IPS-NIHi7 (cell line): ENCODE measurements around the gene ERBIN.
"Not testable (repeated sequence)": the region's sequence is repeated elsewhere in the genome, so short reads cannot be mapped to it uniquely, and the experiment has no call there.

ENCODE experiments used
- DNase-seq: peaks from one replicate; pipeline ENCODE4 v3.0.0; 2012; ENCODE audit warnings: mixed read lengths; ENCODE audit errors: extremely low spot score

The ERBIN gene

DNA sequence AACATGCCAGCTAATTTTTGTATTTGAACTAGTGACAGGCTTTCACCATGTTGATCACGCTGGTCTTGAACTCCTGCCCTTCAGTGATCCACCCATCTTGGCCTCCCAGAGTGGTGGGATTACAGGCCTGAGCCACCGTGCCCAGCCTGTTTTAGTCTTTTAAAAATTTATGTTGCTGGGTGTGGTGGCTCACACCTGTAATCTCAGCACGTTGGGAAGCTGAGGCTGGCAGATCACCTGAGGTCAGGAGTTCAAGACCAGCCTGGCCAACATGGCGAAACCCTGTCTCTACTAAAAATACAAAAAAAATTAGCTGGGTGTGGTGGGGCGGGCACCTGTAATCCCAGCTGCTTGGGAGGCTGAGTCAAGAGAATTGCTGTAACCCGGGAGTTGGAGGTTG, 10.7 kb upstream of the ERBIN start:
- not testable (repeated sequence) for DNase-seq

DNA sequence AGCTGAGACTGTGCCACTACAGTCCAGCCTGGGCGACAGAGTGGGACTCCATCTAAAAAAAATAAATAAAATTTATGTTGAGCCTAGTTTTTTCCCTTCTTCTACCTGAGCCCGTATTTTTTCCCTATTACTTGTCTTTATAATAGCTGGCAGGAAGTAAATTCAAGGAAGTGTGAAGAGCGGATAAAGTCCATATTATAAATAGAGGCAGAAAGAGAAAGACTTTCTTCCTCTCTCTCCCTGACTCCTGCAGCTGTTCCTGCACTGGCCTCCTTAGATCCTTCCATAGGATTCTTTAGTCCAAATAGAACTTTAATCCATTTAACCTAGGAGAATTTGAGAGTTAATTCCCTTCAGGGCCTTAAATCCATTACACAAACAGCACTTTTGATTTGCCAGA, 10.3 kb upstream of the ERBIN start:
- DNase-seq, result no peak

DNA sequence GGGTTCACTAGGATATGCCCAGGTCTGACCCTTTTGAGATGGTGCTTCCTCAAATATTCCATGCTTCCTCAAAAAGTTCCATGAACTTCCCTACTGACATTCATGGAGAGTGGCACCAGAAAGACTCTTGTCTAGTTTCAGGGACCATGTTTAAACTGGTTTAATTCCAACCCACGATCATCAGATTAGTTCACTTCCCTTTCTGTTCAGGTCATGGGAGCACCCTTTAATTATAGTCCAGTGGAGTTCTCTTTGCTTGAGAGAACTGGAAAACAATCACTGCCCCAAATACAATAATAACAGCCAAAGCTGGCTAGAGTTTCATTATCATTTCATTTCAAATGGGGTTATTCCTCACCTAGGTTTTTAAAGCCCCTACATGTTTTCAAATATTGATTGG, 9.7 kb upstream of the ERBIN start:
- no peak for DNase-seq

DNA sequence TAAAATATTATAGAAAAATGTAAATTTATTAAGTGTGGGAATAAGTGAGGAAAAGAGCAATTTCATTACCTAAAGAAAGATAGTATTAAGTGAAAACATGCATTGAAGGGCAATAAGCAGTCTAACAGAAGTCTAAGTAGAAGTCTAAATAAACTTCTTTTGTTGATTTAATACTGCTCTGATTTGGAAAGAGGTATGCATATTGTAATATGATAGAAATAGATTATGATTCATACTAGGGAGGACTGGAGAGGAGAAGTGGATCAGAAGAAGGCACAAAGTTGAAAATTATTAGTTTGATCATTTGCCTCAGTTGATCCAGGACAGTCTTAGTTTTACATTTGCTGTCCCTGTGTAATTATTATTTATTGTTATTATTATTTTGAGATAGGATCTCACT, 6.6 kb upstream of the ERBIN start:
- no peak for DNase-seq

DNA sequence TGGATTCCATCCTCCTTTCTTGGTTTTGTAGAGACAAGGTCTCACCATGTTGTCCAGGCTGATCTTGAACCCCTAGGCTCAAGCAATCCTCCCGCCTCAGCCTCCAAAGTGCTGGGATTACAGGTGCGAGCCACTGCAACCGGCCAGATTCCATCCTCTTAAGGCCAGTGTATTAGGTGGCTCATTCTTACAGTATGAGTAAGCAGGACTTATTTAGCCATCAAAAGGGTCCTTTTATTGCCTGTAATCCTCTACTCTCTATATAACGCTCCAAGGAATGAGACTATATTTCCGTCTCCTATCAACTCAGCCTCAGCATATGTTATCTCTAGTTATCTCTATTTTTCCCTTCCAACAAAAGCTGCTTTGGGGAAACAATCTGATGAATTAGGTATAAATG, 3.0 kb upstream of the ERBIN start:
- no peak for DNase-seq

DNA sequence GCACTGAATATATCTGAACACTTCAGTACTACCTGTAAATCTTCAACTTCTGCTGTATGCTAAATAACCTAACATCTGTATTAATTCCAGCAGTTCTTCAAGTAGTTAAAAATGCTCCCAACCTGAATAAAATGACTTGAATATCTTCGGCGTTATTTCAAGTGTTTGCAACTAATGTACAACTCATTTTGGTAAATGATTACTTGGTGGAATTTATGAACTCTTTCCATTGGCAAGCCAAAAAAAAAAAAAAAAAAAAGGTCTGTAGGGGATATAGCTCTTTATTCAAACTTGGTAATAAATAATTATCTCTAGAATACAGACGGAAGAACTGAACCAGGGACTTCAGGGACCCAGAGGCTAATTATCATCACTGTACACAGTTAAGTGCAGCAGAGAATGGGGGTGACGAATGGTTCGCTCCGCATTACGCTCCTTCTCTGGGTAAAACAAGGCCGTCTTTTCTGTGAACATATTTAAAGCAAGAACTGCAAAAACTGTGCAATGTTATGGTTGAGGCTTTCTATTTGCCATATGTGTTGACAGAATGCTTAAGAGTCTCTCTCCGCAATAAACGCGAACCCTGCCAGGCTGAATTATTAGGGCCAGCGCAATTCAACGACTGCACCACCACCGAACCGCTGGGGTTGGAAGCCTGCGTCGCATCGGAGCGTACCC, 1.9 kb upstream of the ERBIN start:
- DNase-seq, result no peak

DNA sequence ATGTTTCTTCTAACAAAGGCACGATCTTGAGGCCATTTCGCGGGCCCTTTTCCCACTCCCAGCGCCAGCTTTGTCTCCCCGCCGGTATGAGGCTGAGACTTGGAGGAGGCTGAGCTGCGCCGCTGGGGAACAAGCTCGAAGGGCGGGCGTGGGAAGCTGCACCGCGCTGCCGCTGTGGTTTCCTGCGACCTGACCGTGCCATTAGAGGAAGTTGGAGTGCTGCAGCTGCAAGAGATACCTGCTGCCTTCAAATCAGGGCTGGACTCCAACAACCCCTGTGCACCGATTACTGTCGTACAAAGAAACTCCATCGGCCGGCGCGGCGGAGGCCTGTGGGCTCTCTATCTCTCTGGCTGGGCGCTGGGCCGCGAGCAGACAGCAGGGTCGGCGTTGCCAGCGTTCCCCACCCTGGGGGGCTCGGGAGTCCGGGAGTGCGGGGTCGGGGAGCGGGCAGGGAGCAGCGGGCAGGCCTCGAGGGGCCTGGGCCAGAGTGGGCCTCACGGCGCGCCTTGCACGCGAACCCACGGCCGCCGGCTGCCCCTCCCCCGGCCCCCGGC, 1.3 kb upstream of the ERBIN start:
- DNase-seq, result peak; percentile 59

DNA sequence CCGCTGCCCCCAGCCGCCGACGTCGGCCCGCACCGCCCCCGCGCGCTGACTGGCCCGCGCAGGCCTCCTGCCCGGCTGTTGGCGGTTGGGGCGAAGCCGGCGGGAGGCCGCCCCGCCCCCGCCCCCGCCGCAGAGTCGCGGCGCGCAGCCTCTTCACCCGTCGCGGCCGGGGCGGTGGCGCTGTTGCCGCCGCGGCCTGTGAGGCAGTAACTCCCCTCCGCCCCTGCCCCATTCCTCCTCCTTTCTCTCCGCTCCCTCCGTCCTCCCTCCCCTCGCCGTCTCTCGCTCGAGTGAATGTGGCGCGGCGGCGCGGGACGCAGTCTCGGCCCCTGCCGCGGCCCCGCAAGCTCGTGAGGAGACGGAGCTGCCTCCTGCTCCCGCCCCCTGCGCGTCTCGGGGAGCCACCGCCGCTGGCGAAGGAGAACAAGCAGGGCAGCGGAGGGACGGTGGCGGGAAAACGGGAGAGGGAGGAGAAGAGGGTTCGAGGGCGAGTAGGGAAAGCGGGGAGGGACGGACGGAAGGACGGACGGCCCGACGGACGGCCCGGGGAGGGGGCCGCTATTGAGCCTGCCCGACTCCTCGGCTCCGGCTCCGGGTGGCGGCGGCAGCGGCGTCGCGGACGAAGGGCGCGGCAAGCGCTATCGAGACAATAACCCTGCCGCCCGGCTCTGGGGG, 637 bp upstream of the ERBIN start:
- DNase-seq, result peak; percentile 91

DNA sequence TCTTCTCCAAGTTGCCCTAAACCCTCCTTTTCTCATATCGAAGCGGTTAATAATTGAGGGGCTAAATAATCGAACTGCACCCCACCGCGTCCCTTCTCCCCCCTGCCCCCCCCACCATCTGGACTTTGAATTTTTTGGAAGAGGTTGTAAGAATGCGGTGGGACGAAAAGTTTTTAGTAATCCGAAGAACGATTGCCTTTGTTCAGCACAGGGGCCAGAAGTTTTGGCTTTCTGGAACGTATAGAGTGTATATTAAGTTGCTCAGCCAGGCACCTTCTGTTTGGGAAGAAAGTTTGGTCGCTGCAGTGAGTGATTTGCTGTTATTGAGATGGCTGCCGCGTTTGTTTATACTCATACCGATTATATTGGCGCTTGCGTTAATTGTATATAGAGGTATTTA, 518 bp downstream of the ERBIN start:
- DNase-seq, result no peak

DNA sequence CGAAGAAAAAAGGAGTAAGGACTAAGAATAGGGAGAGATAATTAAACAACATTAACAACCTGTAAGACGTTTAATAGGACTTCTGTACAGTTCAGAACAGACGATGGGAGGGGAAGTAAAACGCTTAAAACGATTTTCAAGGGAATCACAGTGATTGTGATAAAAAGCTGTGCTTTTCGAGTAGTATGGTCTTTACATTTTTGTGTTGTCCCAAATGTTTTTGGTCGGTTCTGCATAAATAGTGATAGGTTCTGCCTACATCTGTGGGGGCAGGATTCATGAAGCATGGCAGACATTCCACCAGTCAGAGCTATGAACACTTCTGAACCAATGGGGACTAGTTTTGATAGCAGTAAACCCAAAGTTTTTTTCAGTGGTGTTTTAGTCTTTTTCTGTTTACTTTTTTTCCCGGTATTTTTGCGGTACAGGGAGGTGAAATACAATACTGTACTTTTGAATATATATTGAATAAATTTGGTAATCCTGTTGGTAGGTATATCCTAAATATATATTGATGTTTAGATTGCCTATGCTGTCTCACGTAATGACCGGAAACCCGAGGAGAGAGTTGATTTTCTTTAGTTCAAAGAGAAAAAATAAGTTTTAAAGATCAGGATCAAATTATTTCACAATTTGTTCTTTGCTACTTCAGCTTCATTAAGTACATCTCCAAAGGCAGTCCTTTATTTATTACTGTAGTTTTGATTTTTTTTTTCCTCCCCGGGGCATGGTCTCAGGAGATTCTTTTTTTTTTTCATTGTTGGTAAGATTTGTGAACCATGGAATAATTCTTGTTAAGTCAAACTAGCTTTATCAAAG, 1.3 kb downstream of the ERBIN start:
- no peak for DNase-seq

DNA sequence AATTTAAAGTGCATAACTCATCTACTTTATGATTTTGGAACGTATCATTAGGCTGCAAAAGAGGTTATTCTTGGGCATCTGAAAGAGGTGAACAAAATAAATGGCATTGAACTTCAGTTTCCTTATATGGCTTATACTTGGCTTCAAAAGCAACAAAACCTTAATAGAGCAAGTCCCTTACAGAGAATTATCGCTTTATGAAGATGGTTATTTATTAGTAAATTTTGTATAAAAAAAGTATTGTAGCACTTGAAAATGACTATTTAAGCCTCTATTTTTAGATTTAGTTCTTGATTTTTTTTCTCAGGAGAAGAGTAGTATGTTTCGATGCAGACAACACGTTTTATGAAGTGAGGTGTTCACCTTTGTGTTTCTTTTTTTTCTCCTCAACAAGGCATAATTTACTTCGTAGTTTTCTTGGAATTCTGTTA, 2.0 kb downstream of the ERBIN start:
- DNase-seq, result no peak

DNA sequence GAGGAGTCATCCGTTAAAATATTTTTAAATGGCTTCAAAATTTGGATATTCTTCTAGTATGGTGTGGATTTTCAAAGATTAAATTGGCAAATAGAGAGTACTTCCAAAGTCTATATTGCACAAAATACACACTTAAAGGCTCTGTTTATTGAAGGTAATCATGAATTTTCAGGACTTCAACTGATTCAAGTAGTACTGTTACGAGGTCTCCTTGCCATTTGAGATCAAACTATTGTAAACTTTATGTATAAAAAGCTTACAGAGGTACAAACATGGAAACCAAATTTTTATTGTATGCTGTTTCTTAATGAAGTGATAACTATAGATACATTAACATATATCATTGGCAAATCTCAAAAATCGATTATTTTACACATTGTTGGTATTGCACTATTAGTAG, 2.5 kb downstream of the ERBIN start:
- no peak for DNase-seq

DNA sequence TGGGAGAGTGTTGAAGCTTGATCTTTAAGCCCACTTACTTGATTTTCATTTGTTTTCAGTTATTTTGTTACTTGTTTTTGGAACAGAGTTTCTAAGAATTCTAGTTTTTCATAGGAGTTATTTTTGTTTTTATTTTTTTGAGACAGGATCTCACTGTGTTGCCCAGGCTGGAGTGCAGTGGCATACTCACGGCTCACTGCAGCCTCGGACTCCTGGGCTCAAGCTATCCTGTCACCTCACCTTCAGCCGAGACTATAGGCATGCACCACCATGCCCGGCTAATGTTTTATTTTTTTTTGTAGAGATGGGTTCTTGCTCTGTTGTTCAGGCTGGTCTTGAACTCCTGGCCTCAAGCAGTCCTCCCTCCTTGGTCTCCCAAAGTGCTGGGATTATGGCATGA, 6.3 kb downstream of the ERBIN start:
- no peak for DNase-seq

DNA sequence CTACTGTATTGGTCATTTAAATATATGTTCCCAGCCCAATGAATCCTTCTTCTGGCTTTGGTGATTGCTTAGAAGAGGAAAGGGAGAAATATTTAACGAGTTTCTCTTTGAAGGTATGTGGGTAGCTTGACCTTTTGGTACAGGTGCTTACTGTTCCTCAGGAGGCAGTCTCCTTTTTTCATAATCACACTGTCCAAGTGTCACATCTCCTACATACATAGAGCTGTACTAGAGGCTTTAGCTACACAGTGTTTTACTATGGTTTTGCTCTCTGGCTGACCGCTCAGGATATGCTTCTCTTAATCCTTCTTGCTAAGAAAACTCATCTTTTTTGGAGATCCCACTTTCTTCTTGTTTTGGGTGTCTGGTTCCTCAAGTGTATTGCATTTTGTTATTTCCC, 6.9 kb downstream of the ERBIN start:
- no peak for DNase-seq

DNA sequence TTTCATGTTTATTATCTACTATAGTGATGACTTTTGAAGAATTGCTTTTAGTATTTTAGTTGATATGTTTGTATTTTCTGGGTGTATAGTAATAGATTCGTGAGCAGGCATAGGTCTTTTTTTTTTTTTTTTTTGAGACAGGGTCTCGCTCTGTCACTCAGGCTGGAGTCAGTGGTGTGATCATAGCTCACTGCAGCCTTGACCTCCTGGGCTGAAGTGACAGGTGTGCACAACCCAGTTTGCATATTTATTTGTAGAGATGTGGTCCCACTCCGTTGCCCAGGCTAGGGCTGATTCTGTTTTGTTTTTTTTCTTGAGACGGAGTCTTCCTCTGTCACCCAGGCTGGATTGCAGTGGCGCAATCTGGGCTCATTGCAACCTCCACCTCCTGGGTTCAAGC, 11.9 kb downstream of the ERBIN start:
- no peak for DNase-seq

DNA sequence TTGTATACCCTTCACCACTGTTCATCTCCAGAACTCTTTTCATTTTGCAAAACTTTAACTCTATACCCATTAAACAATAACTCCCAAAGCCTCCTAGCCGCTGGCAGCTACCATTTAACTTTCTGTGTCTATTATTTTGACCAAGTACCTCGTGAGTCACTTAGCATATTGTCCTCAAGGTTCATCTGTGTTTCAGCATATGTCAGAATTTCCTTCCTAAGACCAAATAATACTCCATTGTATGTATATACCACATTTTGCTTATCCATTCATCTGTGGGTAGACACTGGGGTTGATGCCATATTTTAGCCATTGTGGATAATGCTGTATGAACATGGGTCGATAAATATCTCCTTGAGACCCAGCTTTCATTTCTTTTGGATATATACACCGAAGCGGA, 17.4 kb downstream of the ERBIN start:
- DNase-seq, result no peak

DNA sequence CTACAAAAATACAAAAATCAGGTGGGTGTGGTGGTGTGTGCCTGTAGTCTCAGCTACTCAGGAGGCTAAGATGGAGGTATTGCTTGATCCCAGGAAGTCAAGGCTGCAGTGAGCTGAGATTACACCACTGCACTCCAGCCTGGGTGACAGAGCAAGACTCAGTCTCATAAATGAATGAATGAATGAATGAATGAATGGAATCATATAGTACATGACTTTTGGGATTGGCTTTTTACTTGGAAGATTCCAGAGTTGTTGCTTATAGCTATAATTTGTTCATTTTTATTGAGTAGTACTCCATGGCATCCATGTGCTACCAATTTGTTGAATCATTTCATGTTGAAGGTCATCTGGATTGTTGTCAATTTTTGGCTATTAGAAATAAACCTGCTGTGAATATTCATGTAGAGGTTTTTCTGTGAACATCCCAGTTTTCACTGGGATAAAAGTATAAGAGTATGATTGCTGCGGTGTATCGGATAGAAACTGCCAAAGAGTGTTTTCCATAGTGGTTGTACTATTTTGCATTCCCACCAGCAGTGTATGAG, 19.9 kb downstream of the ERBIN start:
- no peak for DNase-seq

DNA sequence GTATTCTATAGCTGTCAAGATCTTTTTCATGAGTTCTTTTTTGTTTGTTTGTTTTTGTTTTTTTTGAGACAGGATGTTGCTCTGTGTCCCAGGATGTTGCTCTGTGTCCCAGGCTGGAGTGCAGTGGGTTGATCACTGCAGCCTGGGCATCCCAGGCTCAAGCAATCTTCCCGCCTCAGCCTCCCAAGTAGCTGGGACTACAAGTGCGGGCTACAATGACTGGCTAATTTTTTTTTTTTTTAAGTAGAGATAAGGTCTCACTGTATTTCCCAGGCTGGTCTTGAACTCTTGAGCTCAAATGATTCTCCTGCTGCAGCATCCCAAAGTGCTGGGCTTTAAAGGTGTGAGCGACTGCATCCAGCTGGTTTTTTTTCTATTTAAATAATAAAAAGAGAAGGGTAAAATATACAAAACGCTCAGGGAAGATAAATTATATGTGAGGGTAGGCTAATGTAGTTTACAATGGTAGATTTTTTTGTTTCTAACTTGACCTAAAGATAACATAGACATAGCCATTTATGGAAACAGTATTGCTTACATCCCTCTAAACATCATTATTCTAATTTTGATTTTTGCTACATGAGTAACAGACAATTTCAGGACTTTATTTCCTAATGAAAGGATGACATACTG, 21.9 kb downstream of the ERBIN start:
- DNase-seq, result no peak

DNA sequence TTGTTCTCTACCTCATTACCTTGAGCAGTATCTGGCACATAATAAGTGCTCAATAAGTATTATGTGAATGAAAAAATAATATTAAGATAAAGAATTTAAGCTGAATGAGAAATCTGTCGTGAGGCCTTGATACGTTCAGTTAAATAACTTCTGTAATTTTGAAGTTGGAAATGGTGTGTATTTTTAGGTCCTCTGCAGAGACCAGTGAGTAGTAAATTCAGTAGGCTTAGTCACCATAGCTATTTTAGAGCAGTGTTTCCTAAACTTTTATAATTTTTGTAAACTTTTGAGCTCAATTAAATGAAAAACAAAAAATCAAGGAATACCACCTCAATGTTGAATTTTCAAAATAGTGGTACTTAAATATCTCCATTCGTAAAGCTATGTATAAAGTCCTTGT, 25.0 kb downstream of the ERBIN start:
- no peak for DNase-seq

DNA sequence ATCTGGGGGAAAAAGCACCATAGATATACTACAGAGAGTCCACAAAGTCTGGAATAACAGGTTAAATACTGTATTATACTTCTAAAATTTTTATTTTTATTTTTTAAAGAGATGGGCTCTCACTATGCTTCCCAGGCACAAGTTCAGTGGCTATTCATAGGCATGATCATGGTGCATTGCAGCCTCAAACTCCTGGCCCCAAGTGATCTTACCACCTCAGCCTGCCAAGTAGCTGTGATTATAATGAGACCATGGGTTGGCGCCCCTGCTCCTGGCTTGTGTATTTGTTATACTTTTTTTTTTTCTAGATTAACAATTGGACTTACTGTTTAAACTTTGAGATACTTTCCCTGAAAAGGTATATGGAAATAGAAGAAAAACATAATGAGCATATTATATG, 25.9 kb downstream of the ERBIN start:
- no peak for DNase-seq

DNA sequence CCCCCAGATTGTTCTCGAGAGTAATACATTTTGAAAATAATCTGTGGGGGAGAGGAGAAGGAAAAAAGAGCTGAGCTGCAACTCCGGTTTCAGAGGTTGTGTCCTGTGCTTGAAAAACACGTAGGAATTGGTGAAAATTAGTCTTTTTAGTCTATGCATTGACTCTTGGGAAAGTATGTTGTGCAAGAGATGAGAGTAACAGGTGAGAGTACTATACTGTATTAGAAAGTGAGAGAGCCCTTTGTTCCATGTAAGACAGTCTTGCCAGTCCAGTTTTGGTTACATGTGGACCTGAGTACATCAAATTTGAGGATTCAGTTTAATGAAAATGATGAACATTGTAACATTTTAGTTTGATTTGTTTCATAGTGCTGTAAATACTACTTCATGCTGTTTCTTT, 27.8 kb downstream of the ERBIN start:
- no peak for DNase-seq

DNA sequence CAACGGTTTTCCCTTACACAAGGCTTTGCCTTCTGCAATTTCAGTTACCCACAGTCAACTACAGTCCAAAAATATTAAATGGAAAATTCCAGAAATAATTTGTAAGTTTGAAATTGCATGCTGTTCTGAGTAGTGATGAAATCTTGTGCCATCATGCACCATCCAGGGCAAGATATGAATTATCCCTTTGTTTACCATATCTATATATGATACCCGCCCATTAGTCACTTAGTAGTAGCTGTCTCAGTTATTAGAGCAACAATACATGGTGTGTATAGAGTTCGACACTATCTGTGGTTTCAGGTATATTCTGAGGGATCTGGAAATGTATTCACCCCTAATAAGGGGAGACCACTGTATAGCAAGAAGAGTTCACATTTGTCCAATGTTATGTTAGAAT, 29.4 kb downstream of the ERBIN start:
- no peak for DNase-seq
